Colonic mucosa (tissue), 4 donors: ENCODE measurements around the gene USF1. TPM values are rescaled to one million over a fixed set of nuclear protein-coding genes. Genes with fewer than 3 reads are reported as not detected.
A peak's percentile ranks its signal among the peaks of the same experiment; 100 is the strongest.
"Not testable (repeated sequence)": the region's sequence is repeated elsewhere in the genome, so short reads cannot be mapped to it uniquely, and the experiment has no call there.

Experiments
- DNase-seq: peaks from one replicate; pipeline ENCODE4 v3.0.0-alpha.2; 2020
- H3K27ac ChIP-seq: fragments of 200-600 bp; one replicate; pipeline ENCODE4 v1.8.0; 2021
- H3K27me3 ChIP-seq: fragments of 200-600 bp; one replicate; pipeline ENCODE4 v1.8.0; 2021
- H3K36me3 ChIP-seq: fragments of 200-600 bp; one replicate; pipeline ENCODE4 v1.8.0; 2021
- H3K4me1 ChIP-seq: fragments of 200-600 bp; one replicate; pipeline ENCODE4 v1.8.0; 2021; ENCODE audit warnings: mild to moderate bottlenecking
- H3K4me3 ChIP-seq: fragments of 200-600 bp; one replicate; pipeline ENCODE4 v1.8.0; 2021
- H3K9ac ChIP-seq, 2 donors: one replicate each; pipeline ENCODE4 v1.7.0; 2013; ENCODE audit warnings: control low read depth in 2 of 2, low read depth in 2 of 2, low read length in 2 of 2
- H3K9me3 ChIP-seq: fragments of 200-600 bp; one replicate; pipeline ENCODE4 v1.8.0; 2021
- CTCF ChIP-seq: fragments of 200-600 bp; IDR thresholded peaks from one replicate; pipeline ENCODE4 v1.8.0; 2022; ENCODE audit warnings: antibody characterized with exemption, mild to moderate bottlenecking
- intact Hi-C: fragments of 100-400 bp; cut with DNase I; formaldehyde crosslinking; loops from one replicate; pipeline ENCODE4 v1.14.1; 2022
- total RNA-seq, 2 donors: library from RNA; stranded (reverse); fragmentation: NEBNext Ultra II Directional in 1 of 2; extraction: Animal tissue kit (Norgen Biotek cat#: 25700) in 1 of 2; gene quantifications; one replicate each; pipeline ENCODE4 v1.2.1, GENCODE V29; 2021
- donor health status: healthy.
- donor health status: DM: no; HTN: no; CAD: no.
- donor health status: DM: no; HTN: no; CAD: no.

USF1 gene
- total RNA-seq, 2 donors from 2014 or later: 63.6 TPM

- Histone ChIP-seq H3K9me3 (no peaks in the 10 kb centered on the region), H3K27me3 (no peaks in the 10 kb centered on the region), H3K9ac (peak overlapping the region; percentile 75 to 84), H3K36me3 (peaks cover 10% of the 10 kb centered on the region), H3K27ac (peak overlapping the region; percentile 86), H3K4me3 (peak overlapping the region; percentile 62), H3K4me1 (peaks cover 16% of the 10 kb centered on the region)
- TF ChIP-seq CTCF: no peak
- DNase-seq: peak; percentile 66
- intact Hi-C loops: no loop called here
These were observed 7.9 kb downstream of the USF1 start for GRCh38 chr1:161037661-161038522.

GRCh38 chr1:161033751-161034150 lies 12.0 kb downstream of the USF1 start:
- H3K4me3 ChIP-seq: no peak overlapping the region
- no peak for TF ChIP-seq CTCF
- H3K9ac ChIP-seq: no peak overlapping the region
- H3K36me3 ChIP-seq: no peaks in the 10 kb centered on the region
- H3K4me1 ChIP-seq: peaks cover 6% of the 10 kb centered on the region
- intact Hi-C loops: no loop called here
- no peak overlapping the region for H3K27ac ChIP-seq
- H3K27me3 ChIP-seq: no peaks in the 10 kb centered on the region
- DNase-seq: no peak
- no peaks in the 10 kb centered on the region for H3K9me3 ChIP-seq

GRCh38 chr1:161032409-161032808 lies 13.4 kb downstream of the USF1 start:
- intact Hi-C loops: no loop called here
- DNase-seq: no peak
- no peaks in the 10 kb centered on the region for H3K27me3 ChIP-seq
- H3K9ac ChIP-seq: no peak overlapping the region
- no peak overlapping the region for H3K27ac ChIP-seq
- no peak for TF ChIP-seq CTCF
- H3K4me1 ChIP-seq: peaks cover under 1% of the 10 kb centered on the region
- no peaks in the 10 kb centered on the region for H3K36me3 ChIP-seq
- H3K4me3 ChIP-seq: no peak overlapping the region
- no peaks in the 10 kb centered on the region for H3K9me3 ChIP-seq

- no peaks in the 10 kb centered on the region for H3K36me3 ChIP-seq
- H3K27ac ChIP-seq: no peak overlapping the region
- intact Hi-C loops: no loop called here
- H3K9me3 ChIP-seq: no peaks in the 10 kb centered on the region
- no peak overlapping the region for H3K4me3 ChIP-seq
- no peak for TF ChIP-seq CTCF
- no peak for DNase-seq
- H3K4me1 ChIP-seq: no peaks in the 10 kb centered on the region
- no peak overlapping the region for H3K9ac ChIP-seq
- no peaks in the 10 kb centered on the region for H3K27me3 ChIP-seq
These were observed 13.9 kb downstream of the USF1 start for GRCh38 chr1:161031874-161032273.

- H3K9me3 ChIP-seq, DNase-seq, H3K36me3 ChIP-seq, H3K27ac ChIP-seq, H3K4me1 ChIP-seq, H3K27me3 ChIP-seq, intact Hi-C loops, H3K4me3 ChIP-seq, H3K9ac ChIP-seq: not testable (repeated sequence)
These were observed 16.3 kb downstream of the USF1 start for GRCh38 chr1:161029466-161029865.

- H3K36me3 ChIP-seq, H3K27ac ChIP-seq, H3K27me3 ChIP-seq, H3K4me1 ChIP-seq, H3K4me3 ChIP-seq, H3K9ac ChIP-seq, DNase-seq, H3K9me3 ChIP-seq, intact Hi-C loops: not testable (repeated sequence)
These were observed 18.8 kb downstream of the USF1 start for GRCh38 chr1:161026954-161027353.

- H3K27me3 ChIP-seq, H3K4me3 ChIP-seq, intact Hi-C loops, H3K36me3 ChIP-seq, H3K9me3 ChIP-seq, DNase-seq, H3K9ac ChIP-seq, H3K27ac ChIP-seq: not testable (repeated sequence)
- H3K4me1 ChIP-seq: peaks cover 11% of the 10 kb centered on the region
These were observed 23.3 kb downstream of the USF1 start for GRCh38 chr1:161022432-161022831.
